GM21786 (cell line): ENCODE results near the gene PUS1.

Experiments
- ATAC-seq: cut with Tn5 transposase; IDR thresholded peaks from one replicate; pipeline ENCODE4 v1.9.1; 2021; ENCODE audit not compliant: unreplicated experiment

The PUS1 gene

DNA sequence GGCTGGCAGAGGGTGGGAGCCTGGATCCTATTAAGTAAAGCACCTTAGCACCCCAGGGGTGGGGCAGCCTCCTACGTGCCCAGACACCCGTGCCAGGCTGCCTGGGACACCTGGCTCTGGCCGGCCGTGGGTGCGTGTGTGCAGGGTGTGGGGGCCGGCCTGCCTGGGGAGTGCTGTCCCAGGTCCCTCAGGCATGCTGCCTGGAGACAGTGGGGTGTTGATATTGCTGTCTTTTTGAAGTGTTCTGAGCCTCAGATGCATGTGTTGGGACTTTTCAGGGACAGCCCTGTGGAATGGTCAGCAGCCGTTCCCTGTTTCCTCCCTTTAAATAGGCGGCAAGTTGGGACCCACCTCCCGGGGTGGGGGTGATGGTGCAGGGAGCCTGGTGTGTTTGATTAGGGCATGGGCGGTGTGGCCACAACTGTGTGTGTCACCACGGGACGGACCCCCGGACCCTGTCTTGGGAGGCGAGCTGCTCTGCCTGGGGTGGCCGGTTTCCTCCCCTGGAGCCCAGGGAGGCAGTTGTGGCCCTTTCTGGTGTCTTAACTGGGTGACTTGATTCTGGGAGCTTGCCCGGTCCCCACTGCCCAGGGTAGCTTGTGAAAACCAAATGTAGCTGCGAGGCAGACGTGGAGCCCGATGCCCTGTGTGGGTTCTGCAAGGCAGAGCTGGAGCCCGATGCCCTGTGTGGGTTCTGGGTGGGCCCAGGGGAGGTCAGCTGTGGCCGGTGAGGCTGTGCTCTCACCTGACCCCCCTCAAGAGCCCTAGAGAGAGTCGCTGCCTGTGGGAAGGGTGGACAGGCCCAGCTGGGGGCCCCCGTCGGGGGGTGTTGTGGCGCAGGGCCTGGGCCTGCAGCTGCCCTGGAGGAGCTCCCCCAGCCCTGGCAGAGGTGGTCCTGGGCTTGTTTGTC is 26.5 kb upstream of the PUS1 start:
- ATAC-seq: no peak

DNA sequence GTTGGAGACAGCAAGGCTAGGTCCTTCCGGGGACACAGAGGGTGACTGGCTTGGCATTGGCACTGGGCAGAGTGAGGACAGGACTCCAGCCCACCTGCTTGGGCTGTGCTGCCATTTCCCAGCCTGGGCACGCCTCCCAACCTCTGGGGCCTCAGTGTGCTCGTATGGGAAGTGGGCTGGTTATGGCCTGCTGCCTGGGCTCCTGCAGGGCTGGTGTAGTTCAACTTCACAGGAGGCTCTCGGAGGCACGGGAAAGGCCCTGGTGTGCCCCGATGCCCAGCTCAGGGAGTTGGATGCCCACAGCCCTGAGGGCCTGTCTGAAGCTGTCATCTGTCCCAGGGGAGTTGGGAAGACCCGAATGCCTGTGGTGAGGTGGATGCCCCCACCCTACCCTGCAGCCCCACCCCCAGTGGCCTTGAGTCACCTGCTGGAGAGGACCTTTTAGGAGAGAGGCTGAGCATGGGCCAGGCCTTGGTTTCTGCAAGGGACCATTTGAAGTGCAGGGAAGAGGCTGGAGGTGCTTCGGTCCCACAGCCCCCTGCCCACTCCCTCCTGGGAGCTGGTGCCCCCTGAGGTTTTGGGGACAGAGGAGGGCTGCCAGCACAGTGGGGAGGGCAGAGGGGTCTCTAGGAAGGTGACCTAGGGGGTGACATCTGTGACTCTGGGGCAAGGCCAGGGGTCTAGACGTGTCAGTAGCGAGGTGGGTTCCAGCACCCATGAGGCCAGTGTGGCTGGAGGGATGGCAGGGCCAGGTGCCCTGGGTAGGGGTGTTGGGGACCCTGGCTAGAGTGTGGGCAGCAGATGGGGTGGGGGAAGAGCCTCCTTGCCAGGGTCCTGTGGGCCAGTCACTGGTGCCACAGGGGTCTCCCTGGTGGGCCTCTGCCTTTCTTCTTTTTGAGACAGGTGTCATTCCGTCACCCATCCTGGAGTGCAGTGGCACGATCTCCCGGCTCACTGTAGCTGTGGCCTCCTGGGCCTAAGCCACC is 25.5 kb upstream of the PUS1 start:
- no peak for ATAC-seq

DNA sequence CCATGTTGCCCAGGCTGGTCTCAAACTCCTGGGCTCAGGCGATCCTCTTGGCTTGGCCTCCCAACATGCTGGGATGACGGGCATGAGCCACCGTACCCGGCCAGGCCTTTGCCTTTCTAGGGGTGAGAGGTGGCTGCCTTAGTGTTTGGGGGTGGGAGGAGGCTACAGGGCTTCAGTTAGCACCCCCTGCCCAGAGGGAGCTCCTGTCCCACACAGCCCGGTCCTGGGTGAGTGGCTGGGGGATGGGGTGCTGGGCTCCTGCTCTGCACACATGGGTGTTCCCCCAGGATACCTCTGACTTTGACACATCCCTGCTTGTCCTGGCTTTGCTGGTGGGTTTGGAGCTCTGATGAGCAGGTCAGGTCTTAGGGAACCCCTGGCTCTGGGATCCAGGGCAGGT is 24.7 kb upstream of the PUS1 start:
- ATAC-seq: no peak

DNA sequence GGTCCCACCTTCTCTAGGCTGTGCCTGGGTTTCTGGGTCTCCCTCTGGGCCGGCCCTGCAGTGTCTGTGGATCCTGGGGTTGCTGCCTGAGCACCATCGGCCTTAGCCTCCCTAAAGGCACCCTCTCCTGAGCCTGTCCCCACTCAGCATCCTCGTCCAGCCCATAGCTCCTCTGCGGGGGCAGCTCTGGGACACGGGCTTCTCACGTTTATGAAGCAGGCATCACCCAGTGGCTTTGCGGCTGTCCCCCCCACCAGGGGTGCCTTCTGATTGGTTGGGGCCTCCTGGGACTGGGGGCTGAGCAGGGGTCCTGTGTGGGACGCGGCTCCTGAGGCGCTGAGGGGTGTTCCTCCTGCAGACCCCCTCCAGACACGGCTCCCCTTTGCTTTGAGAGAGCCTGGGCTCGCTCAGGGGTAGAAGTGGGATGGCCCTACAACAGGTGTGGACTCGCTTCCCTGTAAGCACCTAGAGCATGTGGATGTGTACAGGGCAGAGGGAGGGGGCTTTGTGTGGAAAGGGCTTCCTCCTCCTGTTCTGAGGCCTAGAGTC is 23.9 kb upstream of the PUS1 start:
- no peak for ATAC-seq

DNA sequence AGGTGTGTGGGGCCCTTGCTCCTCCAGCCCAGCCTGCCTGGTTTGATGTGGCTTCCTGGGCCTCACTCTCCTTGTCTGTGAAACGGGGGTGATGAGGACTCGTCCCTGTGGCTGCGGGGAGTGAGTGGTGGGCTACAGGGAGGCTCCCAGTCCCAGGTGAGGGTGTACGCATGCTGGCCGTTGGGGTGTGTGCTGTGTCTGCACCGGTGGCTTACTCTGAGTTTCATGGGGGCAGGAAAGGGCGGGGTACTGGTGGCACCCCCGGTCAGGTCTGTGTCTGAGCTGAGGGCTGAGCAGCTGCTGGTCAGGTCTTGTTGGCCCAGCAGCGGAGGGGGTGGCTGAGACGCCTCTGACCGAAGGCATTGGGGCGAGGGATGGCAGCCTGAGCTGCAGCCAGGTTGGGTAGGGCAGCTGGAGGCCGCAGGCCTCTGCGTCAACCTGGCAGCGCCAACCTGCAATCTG is 23.4 kb upstream of the PUS1 start:
- no peak for ATAC-seq

DNA sequence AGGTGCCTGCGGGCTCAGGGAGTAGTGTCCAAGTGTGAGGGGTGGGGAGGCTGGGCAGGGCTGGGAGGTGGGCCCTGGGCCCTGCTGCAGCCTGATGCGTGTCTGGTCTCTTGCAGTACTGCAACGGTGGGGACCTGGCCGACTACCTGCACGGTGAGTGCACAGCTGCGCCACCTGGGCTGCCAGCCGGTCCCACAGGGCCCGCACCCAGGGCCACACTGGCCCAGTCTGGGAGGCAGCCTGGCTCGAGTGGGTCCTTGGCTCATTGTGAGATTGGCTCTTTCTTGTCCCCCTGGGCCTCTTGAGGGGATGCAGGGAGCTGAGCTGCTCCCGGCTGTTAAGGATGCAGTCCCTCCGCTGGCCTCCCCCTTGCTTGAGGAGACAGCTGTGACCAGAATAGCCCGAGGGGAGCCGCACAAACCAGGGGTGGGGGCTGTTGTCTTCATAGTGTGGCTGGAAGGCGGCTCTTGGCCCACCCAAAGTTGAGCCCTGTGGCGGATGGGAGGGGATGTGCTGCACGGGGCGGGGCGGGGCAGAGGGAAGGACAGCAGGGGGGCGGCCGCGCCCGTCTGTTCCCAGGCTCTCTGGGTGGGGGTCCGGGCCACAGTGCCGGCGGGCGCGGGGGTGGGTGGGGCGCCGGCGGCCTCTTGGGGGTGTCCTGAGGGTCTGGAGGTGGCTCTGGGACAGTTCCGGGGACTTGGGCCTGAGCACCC is 21.5 kb upstream of the PUS1 start:
- ATAC-seq: no peak

DNA sequence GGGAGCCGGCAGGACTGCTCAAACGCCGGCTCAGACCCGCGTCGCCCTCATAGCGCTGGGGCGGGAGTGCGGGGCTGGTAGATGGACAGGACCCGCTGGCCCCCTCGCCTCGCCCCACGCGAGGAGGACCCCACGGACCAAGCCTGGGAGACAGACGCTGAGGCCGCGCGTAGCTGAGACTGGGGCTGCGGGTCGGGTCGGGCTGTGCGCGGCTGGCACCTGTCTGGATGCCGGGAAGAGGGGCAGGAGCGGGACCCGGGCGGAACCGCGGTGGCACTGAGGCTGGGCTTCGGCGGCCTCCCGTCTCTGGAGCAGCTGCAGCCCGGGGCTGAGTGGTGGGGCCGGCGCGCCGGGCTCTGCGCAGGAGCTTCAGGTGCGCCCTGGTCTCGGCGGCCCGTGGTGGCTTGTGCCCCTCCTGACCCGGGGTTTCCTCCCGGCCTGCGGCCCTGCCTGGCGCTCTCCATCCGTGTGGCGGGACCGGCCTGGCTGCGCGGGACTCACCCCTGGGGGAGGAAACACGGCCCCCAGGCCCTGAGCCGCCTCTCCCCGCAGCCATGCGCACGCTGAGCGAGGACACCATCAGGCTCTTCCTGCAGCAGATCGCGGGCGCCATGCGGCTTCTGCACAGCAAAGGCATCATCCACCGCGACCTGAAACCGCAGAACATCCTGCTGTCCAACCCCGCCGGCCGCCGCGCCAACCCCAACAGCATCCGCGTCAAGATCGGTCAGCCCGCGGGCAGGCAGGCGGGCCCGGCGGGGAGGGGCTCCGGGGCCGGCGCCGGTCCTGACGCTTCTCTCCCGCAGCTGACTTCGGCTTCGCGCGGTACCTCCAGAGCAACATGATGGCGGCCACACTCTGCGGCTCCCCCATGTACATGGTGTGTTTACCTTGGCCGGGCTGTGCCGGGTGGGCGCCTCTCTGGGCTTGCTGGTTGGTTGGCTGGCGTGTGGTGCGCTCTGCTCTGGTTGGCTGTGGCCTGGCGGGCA is 20.7 kb upstream of the PUS1 start:
- no peak for ATAC-seq

DNA sequence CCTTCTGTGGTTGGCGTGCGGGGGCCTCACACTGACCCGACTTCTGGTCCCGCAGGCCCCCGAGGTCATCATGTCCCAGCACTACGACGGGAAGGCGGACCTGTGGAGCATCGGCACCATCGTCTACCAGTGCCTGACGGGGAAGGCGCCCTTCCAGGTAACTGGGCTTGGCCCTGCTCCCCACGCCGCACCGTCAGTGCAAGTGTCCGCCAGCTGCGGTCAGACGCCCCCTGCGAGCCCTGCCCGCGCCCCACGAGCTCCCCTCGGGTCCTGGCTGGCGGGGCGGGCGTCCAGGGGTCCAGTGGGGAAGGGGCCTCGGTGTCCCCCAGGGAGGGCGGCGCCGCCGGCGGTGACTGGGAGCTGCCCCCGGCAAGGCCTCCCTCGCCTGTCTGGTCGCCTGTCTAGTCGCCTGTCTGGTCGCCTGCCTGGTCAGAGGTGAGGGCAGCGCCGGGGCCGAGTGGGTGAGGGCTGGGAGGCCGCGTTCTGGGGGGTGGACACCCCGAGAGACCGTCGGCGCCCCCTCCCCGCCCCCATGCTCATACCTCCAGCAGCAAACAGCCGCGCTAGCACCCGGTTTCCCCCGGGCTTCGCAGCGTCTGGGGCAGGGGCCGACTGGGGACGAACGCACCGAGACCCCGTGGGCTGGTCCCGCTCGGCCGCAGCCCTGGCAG is 19.9 kb upstream of the PUS1 start:
- no peak for ATAC-seq

DNA sequence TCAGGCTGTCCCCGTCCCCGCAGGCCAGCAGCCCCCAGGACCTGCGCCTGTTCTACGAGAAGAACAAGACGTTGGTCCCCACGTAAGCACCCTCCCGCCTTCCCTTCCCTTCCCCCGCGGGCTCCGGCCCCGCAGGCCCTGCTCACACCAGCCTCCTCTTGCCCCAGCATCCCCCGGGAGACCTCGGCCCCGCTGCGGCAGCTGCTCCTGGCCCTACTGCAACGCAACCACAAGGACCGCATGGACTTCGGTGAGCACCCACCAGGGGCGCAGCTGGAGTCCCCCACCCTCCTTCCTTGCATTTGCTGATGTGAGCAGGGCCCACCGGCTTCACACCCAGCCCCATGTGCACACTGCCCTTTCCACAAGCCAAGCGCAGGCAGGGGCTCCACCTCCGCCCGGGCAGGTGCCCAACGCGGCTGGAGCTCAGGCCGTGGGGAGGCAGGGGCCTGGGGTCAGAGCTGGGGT is 19.3 kb upstream of the PUS1 start:
- ATAC-seq: no peak

DNA sequence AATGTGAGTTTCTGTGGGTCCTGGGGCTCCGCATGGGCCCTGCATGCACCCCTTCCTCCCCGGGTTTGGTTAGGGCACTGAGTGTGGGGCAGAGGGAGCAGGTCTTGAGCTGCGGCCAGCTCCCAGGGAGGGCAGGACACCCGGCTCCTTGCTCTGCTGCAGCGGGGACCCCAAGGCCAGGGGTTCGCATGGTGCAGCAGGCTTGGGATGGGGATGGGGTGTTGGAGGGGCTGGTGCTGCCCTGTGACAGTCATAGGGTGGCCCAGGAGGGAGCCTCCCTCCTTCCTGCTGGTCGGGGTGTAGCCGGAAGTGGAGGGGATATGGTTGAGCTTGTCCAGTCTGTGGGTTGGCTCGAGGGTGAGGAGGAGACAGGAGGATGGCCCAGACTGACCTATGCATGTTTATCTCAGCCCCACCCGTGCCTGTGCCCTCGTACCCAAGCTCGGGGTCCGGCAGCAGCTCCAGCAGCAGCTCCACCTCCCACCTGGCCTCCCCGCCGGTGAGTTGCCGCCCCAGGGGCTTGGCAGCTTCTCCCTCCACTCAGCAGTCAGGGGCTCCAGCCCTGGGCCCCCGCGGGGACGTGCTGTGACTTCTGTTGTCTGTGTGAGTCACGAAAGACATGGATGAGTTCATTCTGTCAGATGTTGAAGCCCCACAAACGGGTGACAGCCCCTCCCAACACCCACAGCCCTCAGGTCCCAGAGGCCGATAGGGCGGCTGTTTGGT is 18.6 kb upstream of the PUS1 start:
- ATAC-seq: no peak

DNA sequence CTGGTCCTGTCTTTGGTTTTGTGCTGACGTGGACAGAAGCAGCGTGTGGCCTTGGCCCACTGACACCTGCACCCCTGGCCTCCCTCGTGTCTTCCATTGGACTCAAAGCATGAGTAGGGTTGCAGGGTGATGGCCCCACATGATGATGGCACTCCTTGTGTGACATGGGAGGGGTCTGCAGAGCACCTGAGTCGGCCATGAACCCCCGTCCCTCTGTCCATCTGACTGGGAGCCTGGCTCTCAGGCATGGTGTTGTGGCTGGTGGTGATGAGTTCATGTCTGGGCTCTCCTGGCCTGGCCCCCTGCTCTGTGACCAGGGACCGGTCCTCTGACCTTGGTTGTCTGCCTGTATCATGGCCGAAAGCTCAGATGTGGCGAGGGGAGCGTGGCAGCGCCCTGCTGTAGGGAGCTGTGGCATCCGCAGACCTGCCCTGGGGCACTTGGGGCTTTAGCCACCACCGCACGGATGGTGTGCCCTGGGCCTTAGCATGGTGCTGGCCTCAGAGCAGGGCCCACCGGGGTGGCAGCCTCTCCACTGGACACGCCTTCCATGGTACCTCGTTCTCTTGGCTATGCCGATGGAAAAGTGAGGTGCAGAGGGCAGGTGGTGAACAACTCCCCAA is 17.9 kb upstream of the PUS1 start:
- ATAC-seq: no peak

DNA sequence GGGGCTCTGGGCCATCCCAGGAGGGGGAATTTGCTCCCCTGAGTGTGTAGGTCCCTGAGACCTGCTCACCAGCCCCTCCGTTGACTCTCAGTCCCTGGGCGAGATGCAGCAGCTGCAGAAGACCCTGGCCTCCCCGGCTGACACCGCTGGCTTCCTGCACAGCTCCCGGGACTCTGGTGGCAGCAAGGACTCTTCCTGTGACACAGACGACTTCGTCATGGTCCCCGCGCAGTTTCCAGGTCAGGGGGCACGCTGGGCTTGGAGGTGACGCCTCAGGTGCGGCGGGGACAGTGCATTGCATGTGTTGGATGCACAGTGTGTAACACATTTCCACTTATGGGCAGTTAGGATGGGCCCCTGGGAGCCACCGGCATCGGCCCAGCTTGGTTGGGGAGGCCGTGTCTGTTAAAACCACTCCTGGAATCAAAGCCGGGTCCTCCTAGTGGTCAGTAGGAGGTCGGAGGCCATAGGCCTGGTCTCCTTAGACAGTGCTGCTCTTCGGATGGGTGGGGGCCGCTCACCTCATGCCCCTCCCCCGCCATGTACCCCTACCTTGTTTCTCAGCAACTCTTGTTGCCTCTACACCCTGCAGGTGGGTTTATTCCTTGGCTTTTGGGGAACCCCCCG is 17.1 kb upstream of the PUS1 start:
- no peak for ATAC-seq

DNA sequence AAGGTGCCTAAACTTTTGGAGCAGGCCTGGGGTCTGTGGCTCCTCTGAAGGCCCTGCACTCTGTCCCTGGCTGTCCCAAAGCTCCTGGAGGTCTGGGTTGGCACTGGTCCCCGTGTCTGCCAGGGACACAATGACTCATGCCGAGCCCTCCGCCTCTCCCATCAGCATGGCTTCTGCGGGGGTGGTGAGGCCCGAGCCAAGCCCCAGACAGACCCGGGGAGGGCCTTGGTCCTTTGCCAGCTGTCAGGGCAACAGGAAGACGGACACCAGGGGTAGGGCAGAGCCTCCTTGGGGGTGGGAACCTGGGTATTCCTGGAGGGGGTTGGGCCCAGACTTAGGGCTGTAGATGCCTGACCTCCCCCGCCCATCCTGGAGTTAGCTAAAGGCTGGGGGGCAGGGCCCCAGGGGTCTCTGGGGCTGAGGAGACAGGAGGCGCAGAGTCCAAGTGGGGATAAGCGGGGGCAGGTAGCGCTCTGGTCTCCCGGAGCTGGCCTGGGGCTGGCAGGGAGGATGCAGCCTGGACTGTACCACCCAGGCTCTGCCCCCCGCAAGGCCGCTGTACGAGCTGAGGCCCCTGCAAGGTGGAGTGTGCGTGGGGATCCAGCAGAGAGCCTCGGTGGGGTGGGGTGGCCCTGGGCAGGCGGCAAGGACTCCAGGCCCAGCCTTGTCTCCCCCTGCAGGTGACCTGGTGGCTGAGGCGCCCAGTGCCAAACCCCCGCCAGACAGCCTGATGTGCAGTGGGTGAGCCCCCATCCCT is 16.4 kb upstream of the PUS1 start:
- no peak for ATAC-seq

DNA sequence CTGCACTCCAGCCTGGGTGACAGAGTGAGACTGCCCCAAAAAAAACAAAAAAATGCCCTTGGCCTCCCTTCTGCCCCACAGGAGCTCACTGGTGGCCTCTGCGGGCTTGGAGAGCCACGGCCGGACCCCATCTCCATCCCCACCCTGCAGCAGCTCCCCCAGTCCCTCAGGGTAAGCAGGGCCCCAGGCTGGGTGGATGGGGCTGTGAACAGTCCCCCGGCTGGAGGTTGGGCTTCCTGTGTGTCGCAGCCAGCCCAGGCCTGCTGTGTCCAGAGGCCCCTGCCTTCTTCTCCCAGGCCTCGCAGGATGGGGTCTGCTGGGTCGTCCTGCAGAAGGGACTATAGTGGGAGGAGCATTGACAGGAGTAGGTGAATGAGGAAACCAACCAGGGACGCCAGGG is 15.4 kb upstream of the PUS1 start:
- ATAC-seq: no peak

DNA sequence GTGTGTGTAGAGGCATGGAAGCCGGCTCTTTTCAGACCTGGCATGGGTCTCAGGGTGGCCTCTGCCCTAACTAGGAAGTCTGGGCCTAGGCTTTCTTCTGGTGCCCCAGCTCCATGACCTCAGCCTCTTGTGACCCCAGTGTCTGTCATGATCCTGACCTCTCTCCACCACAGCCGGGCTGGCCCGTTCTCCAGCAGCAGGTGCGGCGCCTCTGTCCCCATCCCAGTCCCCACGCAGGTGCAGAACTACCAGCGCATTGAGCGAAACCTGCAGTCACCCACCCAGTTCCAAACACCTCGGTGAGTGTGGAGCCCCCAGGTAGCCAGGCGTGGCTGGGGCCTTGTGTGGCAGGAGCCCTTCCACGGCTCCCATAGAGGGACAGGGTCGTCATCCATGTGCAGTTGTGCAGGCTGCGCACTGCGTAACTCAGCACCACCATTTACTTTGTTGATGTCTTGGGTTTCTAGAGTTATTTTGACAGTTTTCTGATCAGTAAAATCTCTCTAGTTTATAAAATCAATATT is 14.8 kb upstream of the PUS1 start:
- ATAC-seq: no peak

DNA sequence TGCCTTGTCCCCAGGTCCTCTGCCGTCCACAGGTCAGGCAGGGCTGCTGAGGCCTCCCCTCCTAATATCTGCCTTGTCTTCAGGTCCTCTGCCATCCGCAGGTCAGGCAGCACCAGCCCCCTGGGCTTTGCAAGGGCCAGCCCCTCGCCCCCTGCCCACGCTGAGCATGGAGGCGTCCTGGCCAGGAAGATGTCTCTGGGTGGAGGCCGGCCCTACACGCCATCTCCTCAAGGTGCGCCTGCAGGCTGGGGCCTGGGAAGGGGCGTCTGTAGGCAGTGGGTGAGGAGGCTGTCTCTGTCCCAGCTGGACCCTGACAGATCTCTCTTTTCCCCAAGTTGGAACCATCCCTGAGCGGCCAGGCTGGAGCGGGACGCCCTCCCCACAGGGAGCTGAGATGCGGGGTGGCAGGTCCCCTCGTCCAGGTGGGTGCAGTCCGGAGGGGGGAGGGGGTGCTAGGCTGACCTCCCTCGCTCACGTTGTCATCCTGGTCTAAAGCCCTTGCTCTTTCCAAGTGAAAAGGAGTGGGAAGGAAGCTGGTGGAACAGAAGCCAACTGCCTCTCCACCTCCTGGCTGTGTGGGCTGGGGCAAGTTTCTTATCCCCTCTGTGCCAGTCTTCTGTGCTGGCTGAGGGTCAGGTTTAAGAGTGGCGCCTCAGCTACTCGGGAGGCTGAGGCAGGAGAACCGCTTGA is 13.9 kb upstream of the PUS1 start:
- ATAC-seq: no peak
